ENCODE data around the gene ZNF41.

DNA sequence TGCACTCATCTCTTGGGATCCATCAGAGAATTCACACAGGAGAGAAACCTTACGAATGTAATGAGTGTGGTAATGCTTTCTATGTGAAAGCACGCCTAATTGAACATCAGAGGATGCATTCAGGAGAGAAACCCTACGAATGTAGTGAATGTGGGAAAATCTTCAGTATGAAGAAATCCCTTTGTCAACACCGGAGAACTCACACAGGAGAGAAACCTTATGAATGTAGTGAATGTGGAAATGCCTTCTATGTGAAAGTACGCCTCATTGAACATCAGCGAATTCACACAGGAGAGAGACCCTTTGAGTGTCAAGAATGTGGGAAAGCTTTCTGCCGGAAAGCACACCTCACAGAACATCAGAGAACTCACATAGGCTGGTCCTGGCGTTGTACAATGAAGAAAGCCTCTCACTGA lies 69.8 kb downstream of the ZNF41 start:
- TF ChIP-seq POLR2AphosphoS5 (IDR thresholded peaks at IDR 0.05; ENCODE audit: insufficient read depth in 1 of 2, low read depth in 1 of 2): no peak
- TF ChIP-seq, protein P1, sequence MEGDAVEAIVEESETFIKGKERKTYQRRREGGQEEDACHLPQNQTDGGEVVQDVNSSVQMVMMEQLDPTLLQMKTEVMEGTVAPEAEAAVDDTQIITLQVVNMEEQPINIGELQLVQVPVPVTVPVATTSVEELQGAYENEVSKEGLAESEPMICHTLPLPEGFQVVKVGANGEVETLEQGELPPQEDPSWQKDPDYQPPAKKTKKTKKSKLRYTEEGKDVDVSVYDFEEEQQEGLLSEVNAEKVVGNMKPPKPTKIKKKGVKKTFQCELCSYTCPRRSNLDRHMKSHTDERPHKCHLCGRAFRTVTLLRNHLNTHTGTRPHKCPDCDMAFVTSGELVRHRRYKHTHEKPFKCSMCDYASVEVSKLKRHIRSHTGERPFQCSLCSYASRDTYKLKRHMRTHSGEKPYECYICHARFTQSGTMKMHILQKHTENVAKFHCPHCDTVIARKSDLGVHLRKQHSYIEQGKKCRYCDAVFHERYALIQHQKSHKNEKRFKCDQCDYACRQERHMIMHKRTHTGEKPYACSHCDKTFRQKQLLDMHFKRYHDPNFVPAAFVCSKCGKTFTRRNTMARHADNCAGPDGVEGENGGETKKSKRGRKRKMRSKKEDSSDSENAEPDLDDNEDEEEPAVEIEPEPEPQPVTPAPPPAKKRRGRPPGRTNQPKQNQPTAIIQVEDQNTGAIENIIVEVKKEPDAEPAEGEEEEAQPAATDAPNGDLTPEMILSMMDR (IDR thresholded peaks at IDR 0.05): no peak
- no peak for TF ChIP-seq POLR2A (IDR thresholded peaks at IDR 0.05)

All from vagina (tissue), 2 donors.